Stomach (tissue), 9 donors: ENCODE measurements around the gene PKD1. TPM values are rescaled to one million over a fixed set of nuclear protein-coding genes. Genes with fewer than 3 reads are reported as not detected.
"Not testable (repeated sequence)": the region's sequence is repeated elsewhere in the genome, so short reads cannot be mapped to it uniquely, and the experiment has no call there.

ENCODE experiments used
- DNase-seq, 2 donors: peaks; one replicate each; pipeline versions ENCODE4 v3.0.0 to v3.0.0-alpha.2; 2013 to 2019
- H3K27ac ChIP-seq, 5 donors: fragments of 200-600 bp in 4 of 5; sonication (generic) in 4 of 5; one replicate each; pipeline ENCODE4 v1.5.1; 2013 to 2019; ENCODE audit warnings: mild to moderate bottlenecking in 1 of 5, moderate library complexity in 1 of 5
- H3K27me3 ChIP-seq, 3 donors: fragments of 200-600 bp; sonication (generic); one replicate each; pipeline ENCODE4 v1.5.1; 2017 to 2019; ENCODE audit warnings: mixed run types in 1 of 3
- H3K36me3 ChIP-seq, 4 donors: fragments of 200-600 bp; sonication (generic); 1 replicate in 3 of 4; 2 replicates in 1 of 4; pipeline ENCODE4 v1.5.1; 2016 to 2019
- H3K4me1 ChIP-seq, 4 donors: fragments of 200-600 bp; sonication (generic); one replicate each; pipeline ENCODE4 v1.5.1; 2016 to 2019
- H3K4me3 ChIP-seq, 4 donors: fragments of 200-600 bp; sonication (generic) in 3 of 4; one replicate each; pipeline ENCODE4 v1.5.1; 2016 to 2019; ENCODE audit warnings: mild to moderate bottlenecking in 1 of 4
- H3K9me3 ChIP-seq, 4 donors: fragments of 200-600 bp; sonication (generic); one replicate each; pipeline ENCODE4 v1.5.1; 2016 to 2019
- EP300 ChIP-seq: sonication (generic); formaldehyde crosslinking; IDR thresholded peaks from one replicate; pipeline ENCODE4 v1.6.1; 2017; ENCODE audit warnings: antibody characterized with exemption
- POLR2A ChIP-seq, 4 donors: fragments of 450-650 bp; IDR thresholded peaks; one replicate each; pipeline ENCODE4 v1.6.1; 2016; ENCODE audit warnings: antibody characterized with exemption in 4 of 4, control low read depth in 2 of 4, mild to moderate bottlenecking in 1 of 4, moderate library complexity in 1 of 4
- POLR2AphosphoS5 ChIP-seq, 3 donors: sonication (generic); formaldehyde crosslinking; IDR thresholded peaks; one replicate each; pipeline ENCODE4 v1.6.1; 2016; ENCODE audit warnings: antibody characterized with exemption in 3 of 3
- WGBS, 5 donors: extraction: QIAGEN DNeasy Blood & Tissue Kit in 3 of 5; methylation state at CpG; one replicate each; pipeline versions ENCODE4 v1.1.5 to v1.1.7; 2013 to 2018; 5-methylcytosine and 5-hydroxymethylcytosine counted together
- intact Hi-C: fragments of 100-400 bp; cut with DNase I; formaldehyde crosslinking; loops from one replicate; pipeline ENCODE4 v1.15.1; 2023; ENCODE audit warnings: low total_unique reads
- polyA plus RNA-seq, 3 donors: library from polyadenylated mRNA; stranded (reverse); fragments of 200-250 nt; gene quantifications; one replicate each; pipeline ENCODE4 v1.2.3, GENCODE V29; 2013
- total RNA-seq, 5 donors: library from RNA; depleted of rRNA; stranded (reverse); fragments of >200 nt; gene quantifications; one replicate each; pipeline versions ENCODE4 v1.1.0 to v1.2.3, GENCODE V29; 2014 to 2016
- TF ChIP-seq, protein P1 (sequence below), 7 experiments: fragments of 450-650 bp in 4 of 7; fragments of 200-600 bp in 3 of 7; sonication (generic) in 3 of 7; IDR thresholded peaks; one replicate each; pipeline ENCODE4 v1.5.1; 2016 to 2019; ENCODE audit warnings: antibody characterized with exemption in 7 of 7, control low read depth in 2 of 7, mild to moderate bottlenecking in 1 of 7
- donor health status: healthy with polysubstance abuse.
- donor health status: Bipolar disorder and iron deficiency.
- donor health status: healthy.

The PKD1 gene
- total and polyA plus RNA-seq, 8 donors: 10.4 to 776 (median 90.7) TPM

DNA sequence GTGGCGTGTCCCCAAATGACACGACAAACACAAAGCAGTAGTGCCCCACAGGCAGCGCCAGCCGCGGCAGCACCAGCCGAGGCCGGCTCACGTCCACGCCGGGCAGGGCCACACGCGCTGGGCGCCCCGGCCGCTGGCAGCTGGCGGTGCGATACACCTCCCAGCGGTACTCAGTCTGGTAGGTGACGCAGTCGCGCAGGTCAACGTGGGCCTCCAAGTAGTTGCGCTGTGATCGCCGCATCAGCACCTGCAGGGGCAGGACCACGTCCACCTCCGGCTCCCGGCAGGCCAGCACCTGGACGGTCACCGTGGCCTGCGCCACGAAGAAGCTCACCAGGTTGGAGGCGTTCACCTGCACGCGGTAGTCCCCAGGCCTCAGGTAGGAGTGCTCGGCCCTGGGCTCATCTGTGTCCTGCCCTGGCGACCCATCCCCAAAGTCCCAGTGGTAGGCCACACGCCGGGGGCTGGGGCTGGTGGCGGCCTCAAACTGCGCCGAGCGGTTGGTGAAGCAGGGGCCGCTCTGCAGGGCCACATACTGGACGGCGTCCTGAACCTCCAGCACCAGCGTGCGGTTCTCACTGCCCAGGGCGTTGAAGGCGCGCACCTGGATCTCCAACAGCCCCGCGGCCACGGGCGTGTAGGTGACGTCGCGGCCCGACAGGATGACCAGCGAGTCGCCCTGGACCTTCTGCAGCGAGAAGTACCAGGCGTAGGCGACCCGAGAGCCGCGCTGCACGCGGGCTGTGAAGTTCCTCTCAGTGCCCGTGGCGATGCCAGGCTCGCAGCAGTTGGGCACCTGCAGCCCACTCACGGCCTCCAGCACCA is 27.0 kb downstream of the PKD1 start:
- H3K4me3 ChIP-seq, intact Hi-C loops, DNase-seq, H3K9me3 ChIP-seq, H3K27me3 ChIP-seq, H3K4me1 ChIP-seq, H3K27ac ChIP-seq: not testable (repeated sequence)
- 96 to 97% (median 97%) methylated on average over 52 to 73 of the region's 73 CpGs for WGBS, 5 donors
- peaks cover 51 to 87% (median 86%) of the 10 kb centered on the region in 4 donors for H3K36me3 ChIP-seq

DNA sequence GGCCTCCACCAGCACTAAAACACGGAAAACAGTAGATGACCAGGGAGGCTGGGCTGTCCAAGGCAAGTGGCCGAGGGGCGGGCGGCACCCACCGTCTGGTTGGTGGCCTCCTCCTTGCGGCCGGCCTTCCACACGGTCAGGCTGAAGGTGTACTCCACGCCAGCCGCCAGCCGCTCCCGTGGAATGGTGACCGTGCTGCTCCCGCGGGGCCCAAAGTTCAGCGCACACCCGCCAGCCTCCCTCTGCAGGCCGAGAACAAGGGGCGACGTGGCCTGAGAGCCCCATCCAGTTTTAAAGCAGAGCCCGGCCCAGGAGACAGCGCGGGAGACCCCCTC is 27.9 kb downstream of the PKD1 start:
- H3K4me1 ChIP-seq, H3K9me3 ChIP-seq, H3K27ac ChIP-seq, H3K4me3 ChIP-seq, intact Hi-C loops, DNase-seq, H3K27me3 ChIP-seq: not testable (repeated sequence)
- H3K36me3 ChIP-seq: peaks cover 56 to 88% (median 87%) of the 10 kb centered on the region in 4 donors
- 91 to 95% (median 94%) methylated on average over 17 to 23 of the region's 23 CpGs for WGBS, 5 donors

DNA sequence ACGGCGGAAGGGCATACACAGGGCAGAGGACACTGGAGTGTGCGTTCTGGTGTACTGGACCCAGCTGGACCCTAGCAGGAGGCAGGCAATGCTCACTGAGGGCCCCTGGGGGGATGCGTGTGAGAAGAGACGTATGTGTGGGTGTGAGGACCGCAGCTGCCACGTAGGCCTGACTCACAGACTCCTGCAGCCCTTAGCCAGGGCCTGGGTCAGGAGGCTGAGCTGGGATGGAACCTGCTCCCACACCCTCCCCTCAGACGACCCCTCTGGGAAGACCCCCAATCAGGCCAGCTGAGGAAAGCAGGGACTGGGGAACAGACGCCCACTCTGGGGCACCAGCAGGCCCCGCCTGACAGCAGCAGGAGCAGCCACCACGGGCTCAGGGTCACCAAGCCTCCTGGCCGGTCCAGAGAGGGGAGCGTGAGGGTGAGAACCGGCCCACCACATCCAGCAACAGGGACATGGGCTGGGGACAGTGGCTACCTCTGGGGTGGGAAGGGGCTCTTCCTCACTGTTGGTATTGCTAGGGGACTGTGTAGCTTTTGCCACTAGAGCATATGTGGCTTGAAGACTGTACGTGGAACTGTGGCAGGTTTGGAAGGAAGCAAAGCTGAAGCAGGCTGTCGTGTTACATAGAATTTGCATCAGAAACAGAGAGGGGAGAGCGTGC is 28.4 kb downstream of the PKD1 start:
- H3K36me3 ChIP-seq: peaks cover 55 to 88% (median 87%) of the 10 kb centered on the region in 4 donors
- H3K4me1 ChIP-seq, H3K27ac ChIP-seq, DNase-seq, H3K27me3 ChIP-seq, intact Hi-C loops, H3K4me3 ChIP-seq, H3K9me3 ChIP-seq: not testable (repeated sequence)
- 67 to 90% (median 86%) methylated on average over 13 to 17 of the region's 17 CpGs for WGBS, 5 donors

DNA sequence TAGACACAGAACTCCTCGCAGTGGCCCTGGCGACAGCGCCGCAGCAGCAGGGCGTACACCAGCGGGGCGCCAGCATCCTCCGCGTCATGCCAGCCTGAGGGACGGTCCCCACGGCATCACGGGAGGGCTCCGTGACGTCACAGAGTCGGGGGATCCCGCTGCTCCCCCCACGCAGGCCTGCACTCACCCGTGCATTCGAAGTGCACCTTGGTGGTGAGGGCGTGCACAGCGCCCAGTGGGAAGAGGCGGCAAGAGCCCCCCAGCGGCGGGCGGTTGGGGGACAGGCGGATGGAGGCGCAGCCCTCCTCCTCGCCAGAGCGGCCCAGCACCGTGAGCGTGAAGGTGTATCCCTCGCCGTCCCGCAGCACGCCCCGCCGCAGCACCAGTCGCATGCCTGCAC is 29.5 kb downstream of the PKD1 start:
- DNase-seq, H3K4me1 ChIP-seq, H3K27ac ChIP-seq, H3K4me3 ChIP-seq, intact Hi-C loops, H3K27me3 ChIP-seq, H3K9me3 ChIP-seq: not testable (repeated sequence)
- H3K36me3 ChIP-seq: peaks cover 50 to 88% (median 86%) of the 10 kb centered on the region in 4 donors
- 92 to 96% (median 94%) methylated on average over 26 to 38 of the region's 38 CpGs for WGBS, 5 donors

DNA sequence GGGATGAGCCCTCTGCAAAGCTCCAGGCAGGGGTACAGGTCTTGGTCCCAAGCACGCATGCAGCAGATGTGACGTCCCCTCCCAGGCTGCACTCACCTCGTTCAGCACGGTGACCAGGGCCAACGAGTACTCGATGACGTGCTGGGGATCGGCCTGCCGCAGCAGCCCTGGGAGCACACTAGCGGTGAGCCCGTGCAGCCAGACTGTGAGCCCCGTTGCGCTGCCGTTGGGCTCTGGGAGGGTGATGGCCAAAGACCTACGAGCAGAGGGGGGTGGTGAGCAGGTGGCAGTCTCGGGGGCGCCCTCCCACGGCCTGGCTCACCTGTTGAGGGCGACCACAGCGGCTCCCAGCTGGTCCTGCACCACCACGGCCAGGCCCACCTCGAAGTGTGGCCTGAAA is 29.9 kb downstream of the PKD1 start:
- H3K36me3 ChIP-seq: peaks cover 46 to 88% (median 86%) of the 10 kb centered on the region in 4 donors
- H3K27me3 ChIP-seq, DNase-seq, H3K27ac ChIP-seq, H3K9me3 ChIP-seq, H3K4me3 ChIP-seq, H3K4me1 ChIP-seq, intact Hi-C loops: not testable (repeated sequence)
- WGBS, 5 donors: 75 to 100% (median 83%) methylated on average over 1 to 20 of the region's 22 CpGs

DNA sequence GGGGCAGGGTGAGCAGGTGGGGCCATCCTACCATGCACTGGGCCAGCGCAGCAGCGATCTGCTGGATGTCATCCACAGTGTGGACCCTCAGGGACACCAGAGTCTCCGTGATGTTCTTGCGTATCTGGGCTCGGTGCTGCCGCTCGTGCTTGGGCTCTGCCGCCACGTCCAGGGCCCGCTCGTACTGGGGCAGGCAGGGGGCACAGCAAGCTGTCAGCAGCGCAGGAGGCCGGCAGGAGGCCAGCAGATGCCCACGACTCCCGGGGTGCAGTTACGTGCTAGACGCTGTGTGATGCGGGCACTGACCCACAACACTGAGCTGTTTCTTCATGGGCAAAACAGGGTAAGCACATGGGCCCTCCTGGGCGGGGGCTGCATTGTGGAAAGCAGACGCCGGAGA is 30.4 kb downstream of the PKD1 start:
- 84 to 96% (median 94%) methylated on average over 17 to 21 of the region's 21 CpGs for WGBS, 5 donors
- intact Hi-C loops, H3K27ac ChIP-seq, DNase-seq, H3K4me1 ChIP-seq, H3K9me3 ChIP-seq, H3K4me3 ChIP-seq, H3K27me3 ChIP-seq: not testable (repeated sequence)
- H3K36me3 ChIP-seq: peaks cover 46 to 88% (median 86%) of the 10 kb centered on the region in 4 donors

DNA sequence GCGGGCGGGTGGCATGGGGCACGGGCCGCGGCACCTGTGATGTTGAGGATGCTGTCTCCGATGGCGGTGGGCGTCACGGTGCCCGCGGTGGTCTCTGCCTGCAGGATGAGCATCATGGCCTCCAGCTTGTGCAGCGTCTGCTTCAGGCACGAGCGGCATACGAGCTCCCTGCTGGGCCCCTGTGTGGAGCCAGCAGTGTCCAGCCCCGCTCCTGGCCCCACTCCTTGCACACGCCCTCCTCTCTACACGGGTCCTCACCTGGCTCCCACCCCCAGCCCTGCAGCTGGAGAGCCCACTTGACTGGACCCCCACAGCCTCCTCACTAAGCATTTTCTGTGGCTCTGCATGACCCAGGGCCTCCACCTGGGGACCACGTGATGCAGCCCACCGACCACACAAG is 31.2 kb downstream of the PKD1 start:
- H3K27ac ChIP-seq, DNase-seq, intact Hi-C loops, H3K4me1 ChIP-seq, H3K27me3 ChIP-seq, H3K4me3 ChIP-seq, H3K9me3 ChIP-seq: not testable (repeated sequence)
- peaks cover 47 to 88% (median 86%) of the 10 kb centered on the region in 4 donors for H3K36me3 ChIP-seq
- 82 to 94% (median 87%) methylated on average over 2 to 19 of the region's 20 CpGs for WGBS, 5 donors

DNA sequence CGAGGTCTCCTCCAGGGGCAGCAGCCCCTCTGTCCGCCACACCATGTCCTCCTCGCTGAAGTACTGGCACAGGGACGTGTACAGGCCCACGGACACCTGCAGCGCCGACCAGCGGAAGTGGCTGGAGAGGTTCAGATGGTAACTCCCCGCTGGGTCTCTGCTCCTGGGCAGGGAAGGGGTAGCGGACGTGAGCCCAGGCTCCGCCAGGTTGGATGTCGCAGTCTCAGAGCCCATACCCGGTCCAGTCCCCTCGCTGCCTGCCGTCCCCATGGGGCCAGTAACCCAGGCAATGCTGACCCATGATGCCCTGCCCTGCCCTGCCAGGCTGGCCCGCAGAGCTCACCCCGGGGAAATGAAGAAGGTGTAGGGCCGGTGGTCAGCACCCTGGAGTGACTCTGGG is 33.2 kb downstream of the PKD1 start:
- Histone ChIP-seq H3K36me3 (peaks cover 43 to 82% (median 80%) of the 10 kb centered on the region in 4 donors), H3K27me3 (no peaks in the 10 kb centered on the region), H3K4me1 (peaks cover 0 to under 1% (median 0%) of the 10 kb centered on the region in 4 donors), H3K9me3 (no peaks in the 10 kb centered on the region), H3K27ac (no peak overlapping the region), H3K4me3 (no peak overlapping the region)
- 90 to 97% (median 95%) methylated on average over 8 to 19 of the region's 19 CpGs; no CpG with 5 or more reads in 1 of the 5 donors for WGBS, 5 donors
- no peak for TF ChIP-seq EP300
- TF ChIP-seq POLR2AphosphoS5 (IDR thresholded peaks at IDR 0.05): no peak
- TF ChIP-seq, protein P1, sequence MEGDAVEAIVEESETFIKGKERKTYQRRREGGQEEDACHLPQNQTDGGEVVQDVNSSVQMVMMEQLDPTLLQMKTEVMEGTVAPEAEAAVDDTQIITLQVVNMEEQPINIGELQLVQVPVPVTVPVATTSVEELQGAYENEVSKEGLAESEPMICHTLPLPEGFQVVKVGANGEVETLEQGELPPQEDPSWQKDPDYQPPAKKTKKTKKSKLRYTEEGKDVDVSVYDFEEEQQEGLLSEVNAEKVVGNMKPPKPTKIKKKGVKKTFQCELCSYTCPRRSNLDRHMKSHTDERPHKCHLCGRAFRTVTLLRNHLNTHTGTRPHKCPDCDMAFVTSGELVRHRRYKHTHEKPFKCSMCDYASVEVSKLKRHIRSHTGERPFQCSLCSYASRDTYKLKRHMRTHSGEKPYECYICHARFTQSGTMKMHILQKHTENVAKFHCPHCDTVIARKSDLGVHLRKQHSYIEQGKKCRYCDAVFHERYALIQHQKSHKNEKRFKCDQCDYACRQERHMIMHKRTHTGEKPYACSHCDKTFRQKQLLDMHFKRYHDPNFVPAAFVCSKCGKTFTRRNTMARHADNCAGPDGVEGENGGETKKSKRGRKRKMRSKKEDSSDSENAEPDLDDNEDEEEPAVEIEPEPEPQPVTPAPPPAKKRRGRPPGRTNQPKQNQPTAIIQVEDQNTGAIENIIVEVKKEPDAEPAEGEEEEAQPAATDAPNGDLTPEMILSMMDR (IDR thresholded peaks at IDR 0.05): no peak
- TF ChIP-seq POLR2A (IDR thresholded peaks at IDR 0.05): no peak
- intact Hi-C loops: no loop called here
- no peak for DNase-seq

DNA sequence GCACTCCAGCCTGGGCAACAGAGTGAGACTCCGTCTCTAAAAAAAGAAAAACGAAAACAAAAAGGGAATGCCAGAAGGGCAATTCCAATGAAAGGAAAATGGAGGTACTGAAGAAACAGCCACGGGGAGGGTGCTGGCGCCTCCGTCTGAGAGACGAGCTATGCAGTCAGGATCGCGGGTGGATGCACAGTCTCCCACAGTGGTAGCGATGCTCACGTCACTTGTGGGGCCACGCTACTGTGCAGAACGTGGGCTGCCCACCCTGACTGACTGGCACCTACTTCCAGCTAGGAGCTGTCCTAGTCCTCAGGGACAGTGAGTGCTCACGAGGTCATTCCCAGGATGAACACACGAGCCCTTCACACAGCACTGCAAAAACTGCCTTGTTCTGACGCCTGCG is 34.1 kb downstream of the PKD1 start:
- H3K4me3 ChIP-seq, H3K4me1 ChIP-seq, H3K27me3 ChIP-seq, H3K27ac ChIP-seq, intact Hi-C loops, DNase-seq, H3K9me3 ChIP-seq: not testable (repeated sequence)
- peaks cover 50 to 83% (median 82%) of the 10 kb centered on the region in 4 donors for H3K36me3 ChIP-seq
- WGBS, 5 donors: 86 to 94% (median 92%) methylated on average over 12 to 13 of the region's 16 CpGs

DNA sequence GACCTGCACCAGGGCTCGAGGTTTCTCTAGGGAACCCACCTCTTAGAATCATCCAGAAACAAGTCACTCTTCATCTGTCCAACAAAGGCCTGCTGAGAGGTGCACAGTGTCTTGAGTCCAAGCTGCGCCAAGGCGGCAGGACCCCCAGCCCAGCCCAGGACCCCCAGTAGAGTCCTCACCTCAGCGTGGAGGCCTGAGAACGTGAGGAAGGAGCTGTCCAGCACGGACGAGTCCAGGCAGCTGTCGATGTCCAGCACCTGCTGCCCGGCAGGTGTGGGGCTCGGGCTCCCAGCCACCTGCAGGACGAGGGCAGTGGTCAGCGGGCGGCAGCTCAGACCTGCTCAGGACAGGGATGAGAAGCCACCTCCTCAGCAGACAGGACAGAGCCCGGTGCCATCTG is 38.0 kb downstream of the PKD1 start:
- H3K27ac ChIP-seq, intact Hi-C loops, H3K4me3 ChIP-seq, H3K9me3 ChIP-seq, H3K27me3 ChIP-seq, DNase-seq: not testable (repeated sequence)
- Histone ChIP-seq H3K4me1 (peaks cover 0 to 13% (median 6%) of the 10 kb centered on the region in 4 donors), H3K36me3 (peaks cover 58 to 95% (median 94%) of the 10 kb centered on the region in 4 donors)
- 90 to 97% (median 94%) methylated on average over 6 to 14 of the region's 14 CpGs for WGBS, 5 donors
